Spleen (tissue), 11 donors: ENCODE data around the gene KDM5B. TPM values are rescaled to one million over a fixed set of nuclear protein-coding genes. Genes with fewer than 3 reads are reported as not detected.

Experiments used
- DNase-seq: peaks from one replicate; pipeline ENCODE4 v3.0.0-alpha.2; 2020
- H3K27ac ChIP-seq, 8 donors: fragments of 200-600 bp; sonication (generic) in 7 of 8; 1 replicate in 4 of 8; 2 replicates in 4 of 8; pipeline versions ENCODE4 v1.5.0 to v1.8.0; 2016 to 2021; ENCODE audit warnings: inconsistent platforms in 4 of 8, mild to moderate bottlenecking in 4 of 8, moderate library complexity in 1 of 8
- H3K27me3 ChIP-seq, 7 donors: fragments of 200-600 bp; sonication (generic) in 6 of 7; replicated peaks in 1 of 7; 1 replicate in 4 of 7; 2 replicates in 3 of 7; pipeline versions ENCODE4 v1.5.0 to v1.8.0; 2016 to 2021; ENCODE audit warnings: inconsistent platforms in 3 of 7, mild to moderate bottlenecking in 1 of 7
- H3K36me3 ChIP-seq, 6 donors: fragments of 200-600 bp; sonication (generic) in 5 of 6; 1 replicate in 4 of 6; 2 replicates in 2 of 6; pipeline versions ENCODE4 v1.5.0 to v1.8.0; 2016 to 2021; ENCODE audit warnings: inconsistent platforms in 2 of 6
- H3K4me1 ChIP-seq, 6 donors: fragments of 200-600 bp; sonication (generic) in 5 of 6; 1 replicate in 3 of 6; 2 replicates in 3 of 6; pipeline versions ENCODE4 v1.5.0 to v1.8.0; 2016 to 2021; ENCODE audit warnings: inconsistent platforms in 3 of 6
- H3K4me3 ChIP-seq, 8 donors: fragments of 200-600 bp; sonication (generic) in 7 of 8; 1 replicate in 4 of 8; 2 replicates in 4 of 8; pipeline versions ENCODE4 v1.5.0 to v1.8.0; 2016 to 2021; ENCODE audit warnings: inconsistent platforms in 4 of 8, mild to moderate bottlenecking in 4 of 8, moderate library complexity in 2 of 8
- H3K9me3 ChIP-seq, 8 donors: fragments of 200-600 bp; sonication (generic) in 7 of 8; 1 replicate in 4 of 8; 2 replicates in 4 of 8; pipeline versions ENCODE4 v1.5.0 to v1.8.0; 2016 to 2021; ENCODE audit warnings: inconsistent platforms in 4 of 8
- POLR2A ChIP-seq, 3 donors: fragments of 450-650 bp; IDR thresholded peaks; one replicate each; pipeline ENCODE4 v1.5.1; 2017; ENCODE audit warnings: antibody characterized with exemption in 3 of 3, mild to moderate bottlenecking in 1 of 3
- POLR2AphosphoS5 ChIP-seq, 3 donors: sonication (generic); formaldehyde crosslinking; IDR thresholded peaks; one replicate each; pipeline ENCODE4 v1.5.1; 2017; ENCODE audit warnings: antibody characterized with exemption in 3 of 3
- WGBS, 5 donors: extraction: QIAGEN DNeasy Blood & Tissue Kit in 3 of 5; methylation state at CpG; one replicate each; pipeline versions ENCODE4 v1.1.5 to v1.1.7; 2013 to 2018; 5-methylcytosine and 5-hydroxymethylcytosine counted together
- intact Hi-C: fragments of 100-400 bp; cut with DNase I; formaldehyde crosslinking; loops from one replicate; pipeline ENCODE4 v1.15.0; 2023; ENCODE audit warnings: low total_unique reads
- polyA plus RNA-seq, 3 donors: library from polyadenylated mRNA; stranded (reverse); fragments of 200-250 nt; gene quantifications; one replicate each; pipeline ENCODE4 v1.2.1, GENCODE V29; 2013
- total RNA-seq, 7 donors: library from RNA; depleted of rRNA in 3 of 7; stranded (reverse); fragments of >200 nt in 3 of 7; fragmentation: NEBNext Ultra II Directional in 4 of 7; extraction: Animal tissue kit (Norgen Biotek cat#: 25700) in 4 of 7; gene quantifications; one replicate each; pipeline versions ENCODE4 v1.1.0 to v1.2.1, GENCODE V29; 2016 to 2021
- TF ChIP-seq, protein P1 (sequence below), 11 experiments: fragments of 200-600 bp in 7 of 11; fragments of 450-650 bp in 4 of 11; sonication (generic) in 4 of 11; IDR thresholded peaks in 8 of 11; conservative IDR thresholded peaks in 3 of 11; 1 replicate in 7 of 11; 2 replicates in 4 of 11; pipeline versions ENCODE4 v1.4.0 to v1.8.0; 2016 to 2021; ENCODE audit warnings: antibody characterized with exemption in 11 of 11, inconsistent platforms in 4 of 11, mild to moderate bottlenecking in 1 of 11
- donor health status: healthy with polysubstance abuse.
- donor health status: DM: no; HTN: no; CAD: no; lungs with moderate emphysema.
- donor health status: DM: no; HTN: no; CAD: no.
- donor health status: Bipolar disorder and iron deficiency.
- donor health status: healthy.
- donor health status: DM: no; HTN: no; CAD: no.
- donor health status: DM: yes; HTN: yes; CAD: no.

The KDM5B gene
- total and polyA plus RNA-seq, 10 donors = 7.7 to 71.9 (median 52.3) TPM

DNA sequence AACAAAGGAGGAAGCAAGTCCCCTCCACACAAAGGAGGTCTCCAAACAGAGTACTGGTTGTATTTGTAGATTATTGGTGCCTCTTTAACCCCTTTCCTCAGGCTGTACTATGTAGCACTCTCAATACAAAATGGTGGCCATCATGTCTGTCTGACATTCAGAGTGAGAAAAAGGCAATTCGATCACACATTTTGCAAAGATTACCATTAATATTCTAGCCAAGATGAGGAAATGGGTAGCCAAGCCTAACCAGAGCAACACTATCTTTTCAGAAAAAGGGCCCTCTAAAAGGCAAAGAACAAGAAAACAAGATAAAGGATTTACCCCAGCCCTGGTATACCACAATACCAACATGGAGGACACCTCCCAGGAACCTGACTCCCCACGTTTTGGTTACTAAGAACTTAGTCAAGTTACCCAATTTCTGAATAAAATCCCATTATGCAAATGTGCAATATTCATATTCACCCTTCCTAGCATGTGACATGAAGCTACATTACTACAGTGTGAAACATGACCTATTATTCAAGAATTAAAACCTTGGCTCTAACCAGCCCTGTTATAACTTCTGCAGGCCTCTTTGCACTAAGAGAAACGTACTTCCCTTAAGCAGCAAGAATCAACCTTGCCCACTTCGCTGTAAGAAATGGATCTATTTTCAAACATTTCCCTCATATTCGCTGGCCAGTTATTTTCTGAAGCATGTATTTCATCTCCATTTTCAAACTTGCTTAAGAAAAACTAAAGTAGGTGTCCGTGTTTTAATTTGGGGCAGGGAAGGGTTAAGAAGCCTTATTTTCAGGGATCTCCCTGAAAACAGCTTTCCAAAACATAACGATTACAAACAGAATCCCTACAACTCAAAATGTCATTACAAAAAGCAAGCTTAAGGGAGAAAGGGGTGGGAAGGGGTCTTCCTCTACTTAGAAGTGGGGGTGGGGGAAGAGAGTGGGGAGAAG is 2.1 kb downstream of the KDM5B start:
- peak overlapping the region; percentile 73 to 93 (median 90) for H3K27ac ChIP-seq
- H3K27me3 ChIP-seq = no peaks in the 10 kb centered on the region
- H3K4me3 ChIP-seq = peak overlapping the region; percentile 70 to 99 (median 95)
- H3K36me3 ChIP-seq = no peaks in the 10 kb centered on the region
- no peak for DNase-seq
- H3K9me3 ChIP-seq = no peaks in the 10 kb centered on the region
- TF ChIP-seq, protein P1, sequence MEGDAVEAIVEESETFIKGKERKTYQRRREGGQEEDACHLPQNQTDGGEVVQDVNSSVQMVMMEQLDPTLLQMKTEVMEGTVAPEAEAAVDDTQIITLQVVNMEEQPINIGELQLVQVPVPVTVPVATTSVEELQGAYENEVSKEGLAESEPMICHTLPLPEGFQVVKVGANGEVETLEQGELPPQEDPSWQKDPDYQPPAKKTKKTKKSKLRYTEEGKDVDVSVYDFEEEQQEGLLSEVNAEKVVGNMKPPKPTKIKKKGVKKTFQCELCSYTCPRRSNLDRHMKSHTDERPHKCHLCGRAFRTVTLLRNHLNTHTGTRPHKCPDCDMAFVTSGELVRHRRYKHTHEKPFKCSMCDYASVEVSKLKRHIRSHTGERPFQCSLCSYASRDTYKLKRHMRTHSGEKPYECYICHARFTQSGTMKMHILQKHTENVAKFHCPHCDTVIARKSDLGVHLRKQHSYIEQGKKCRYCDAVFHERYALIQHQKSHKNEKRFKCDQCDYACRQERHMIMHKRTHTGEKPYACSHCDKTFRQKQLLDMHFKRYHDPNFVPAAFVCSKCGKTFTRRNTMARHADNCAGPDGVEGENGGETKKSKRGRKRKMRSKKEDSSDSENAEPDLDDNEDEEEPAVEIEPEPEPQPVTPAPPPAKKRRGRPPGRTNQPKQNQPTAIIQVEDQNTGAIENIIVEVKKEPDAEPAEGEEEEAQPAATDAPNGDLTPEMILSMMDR (IDR thresholded peaks at IDR 0.05 in 8 of 11, conservative IDR thresholded peaks at IDR 0.05 in 3 of 11) = no peak
- no peak for TF ChIP-seq POLR2A (IDR thresholded peaks at IDR 0.05)
- TF ChIP-seq POLR2AphosphoS5 (IDR thresholded peaks at IDR 0.05) = no peak
- intact Hi-C loops = loop anchor here (10.0 kb wide), 1 partner anchor 199 kb away; the partner anchor contains the start of gene TMEM183A
- 16 to 28% (median 19%) methylated on average over 7 of the region's 7 CpGs for WGBS, 5 donors
- peaks cover 5 to 79% (median 53%) of the 10 kb centered on the region in 6 donors for H3K4me1 ChIP-seq

DNA sequence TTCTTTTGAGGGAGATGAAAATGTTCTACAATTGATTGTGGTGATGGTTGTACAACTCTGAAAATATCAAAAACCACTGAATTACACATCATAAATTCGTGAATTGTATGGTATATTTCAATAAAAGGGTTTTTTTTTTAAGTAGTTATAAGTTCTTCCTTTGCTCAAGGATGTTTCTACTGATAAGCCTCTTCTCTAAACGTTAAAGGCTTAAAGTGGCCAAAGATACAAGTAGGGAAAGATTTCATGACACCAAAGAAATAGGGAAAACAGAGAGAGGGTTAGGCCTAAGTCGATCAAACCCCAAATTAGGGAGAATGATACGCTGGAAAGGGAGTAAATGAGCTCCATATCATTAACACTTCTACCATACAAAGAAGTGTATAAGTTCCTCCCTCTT is 4.1 kb downstream of the KDM5B start:
- intact Hi-C loops = loop anchor here (10.0 kb wide), 1 partner anchor 201 kb away; the partner anchor contains the start of gene TMEM183A
- H3K4me1 ChIP-seq = peaks cover 5 to 69% (median 45%) of the 10 kb centered on the region in 6 donors
- no peak overlapping the region for H3K4me3 ChIP-seq
- H3K27me3 ChIP-seq = no peaks in the 10 kb centered on the region
- H3K27ac ChIP-seq = no peak overlapping the region
- no peak for DNase-seq
- H3K9me3 ChIP-seq = no peaks in the 10 kb centered on the region
- peaks cover 0 to 2% (median 0%) of the 10 kb centered on the region in 6 donors for H3K36me3 ChIP-seq
- WGBS, 5 donors = 49 to 59% (median 54%) methylated on average over 4 of the region's 4 CpGs
- TF ChIP-seq, protein P1 (IDR thresholded peaks at IDR 0.05 in 8 of 11, conservative IDR thresholded peaks at IDR 0.05 in 3 of 11) = no peak
- TF ChIP-seq POLR2AphosphoS5 (IDR thresholded peaks at IDR 0.05) (no peak), POLR2A (IDR thresholded peaks at IDR 0.05) (no peak)

DNA sequence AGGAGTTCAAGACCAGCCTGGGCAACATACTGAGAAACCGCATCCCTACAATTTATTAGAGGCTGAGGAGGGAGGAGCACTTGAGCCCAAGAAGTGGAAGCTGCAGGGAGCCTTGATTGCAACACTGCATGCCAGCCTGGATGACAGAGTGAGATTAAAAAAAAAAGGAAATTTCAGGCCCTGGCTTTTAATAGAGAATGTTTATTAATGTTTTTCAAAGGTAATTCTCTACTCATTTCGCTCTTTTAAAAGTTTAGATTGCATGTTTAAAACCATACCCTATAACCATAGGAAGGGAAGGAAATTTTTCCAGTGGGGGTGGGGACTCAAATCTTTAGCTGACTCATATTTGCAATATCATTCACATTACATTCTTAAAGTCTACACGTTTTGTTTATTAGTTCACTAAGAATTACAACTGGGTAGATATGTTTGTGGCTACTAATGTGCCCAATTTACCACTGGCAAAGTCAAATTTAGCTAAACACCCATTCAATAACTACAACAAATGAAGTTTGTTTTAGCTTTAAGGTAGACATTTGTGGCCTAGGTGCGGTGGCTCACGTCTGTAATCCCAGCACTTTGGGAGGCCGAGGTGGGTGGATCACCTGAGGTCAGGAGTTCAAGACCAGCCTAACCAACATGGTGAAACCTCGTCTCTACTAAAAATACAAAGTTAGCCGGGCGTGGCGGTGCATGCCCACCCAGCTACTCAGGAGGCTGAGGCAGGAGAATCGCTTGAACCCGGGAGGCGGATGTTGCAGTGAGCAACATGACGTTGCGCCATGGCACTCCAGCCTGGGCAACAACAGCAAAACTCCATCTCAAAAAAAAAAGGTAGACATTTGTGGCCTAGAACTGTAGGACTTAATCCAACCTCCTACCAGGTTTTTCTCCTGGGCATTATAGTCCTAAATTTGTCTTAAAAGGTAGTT is 5.0 kb downstream of the KDM5B start:
- no peak for DNase-seq
- WGBS, 5 donors = 63 to 87% (median 82%) methylated on average over 15 of the region's 15 CpGs
- H3K27me3 ChIP-seq = no peaks in the 10 kb centered on the region

More for the DNA sequence above, 5.0 kb downstream of the KDM5B start:
- intact Hi-C loops = loop anchor here (10.0 kb wide), 1 partner anchor 202 kb away; the partner anchor contains the start of gene TMEM183A
- TF ChIP-seq, protein P1 (IDR thresholded peaks at IDR 0.05 in 8 of 11, conservative IDR thresholded peaks at IDR 0.05 in 3 of 11) = no peak
- TF ChIP-seq POLR2A (IDR thresholded peaks at IDR 0.05) (no peak), POLR2AphosphoS5 (IDR thresholded peaks at IDR 0.05) (no peak)
- peaks cover 5 to 69% (median 47%) of the 10 kb centered on the region in 6 donors for H3K4me1 ChIP-seq
- no peaks in the 10 kb centered on the region for H3K9me3 ChIP-seq
- no peak overlapping the region for H3K27ac ChIP-seq
- no peak overlapping the region for H3K4me3 ChIP-seq
- H3K36me3 ChIP-seq = peaks cover 0 to 8% (median 0%) of the 10 kb centered on the region in 6 donors
